OCI-LY1 (cell line): Measurements from ENCODE around the gene TAF11L8.

Experiments
- CTCF ChIP-seq: fragments of 200-600 bp; sonication (generic), shearing (Covaris generic); IDR thresholded peaks from 2 replicates; pipeline ENCODE4 v1.5.1; 2017; ENCODE audit warnings: mild to moderate bottlenecking, antibody characterized with exemption, low read length, moderate library complexity, mixed read lengths
- EZH2 ChIP-seq: fragments of 200-600 bp; sonication (generic), shearing (Covaris generic); IDR thresholded peaks from 2 replicates; pipeline ENCODE4 v1.8.0; 2017; ENCODE audit warnings: borderline replicate concordance, mixed run types, mild to moderate bottlenecking, antibody characterized with exemption, low read length, moderate library complexity, mixed read lengths

DNA sequence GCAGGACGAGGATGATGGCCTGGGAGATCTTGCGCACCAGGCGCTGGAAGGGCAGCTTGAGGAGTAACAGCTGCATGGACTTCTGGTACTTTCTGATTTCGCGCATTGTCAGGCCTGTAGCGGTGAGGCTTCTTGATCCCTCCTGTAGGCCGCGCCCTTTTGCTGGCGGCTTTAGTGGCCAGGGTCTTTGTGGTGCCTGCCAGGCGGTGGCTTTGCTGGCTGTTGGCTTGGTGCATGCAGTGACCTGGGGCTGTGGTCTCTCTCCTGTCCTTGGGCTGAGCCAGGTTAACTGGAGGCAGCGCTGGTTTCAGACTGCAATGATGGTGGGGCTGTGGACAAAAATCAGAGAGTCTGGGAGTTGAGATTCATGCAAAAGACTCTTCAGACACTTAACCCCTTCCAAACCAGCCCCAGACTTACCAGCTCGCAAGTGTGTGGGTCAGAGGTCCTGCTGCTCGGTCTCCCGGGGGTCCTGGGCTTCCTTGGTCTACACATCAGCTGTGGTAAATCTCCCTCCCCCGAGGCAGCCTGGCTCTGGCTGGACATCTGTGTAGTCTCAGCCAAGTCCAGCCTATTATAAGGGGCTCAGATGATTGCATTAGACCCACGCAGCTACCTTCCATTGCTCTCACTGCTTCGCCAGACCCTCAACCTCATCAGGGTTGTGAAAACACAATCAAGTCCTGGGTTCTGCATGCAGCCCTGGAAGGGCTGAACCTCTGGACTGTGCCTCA is 24.3 kb upstream of the TAF11L8 start:
- TF ChIP-seq CTCF (no peak), EZH2 (no peak)
